Measurements from ENCODE around the gene CST11.
A peak's percentile ranks its signal among the peaks of the same experiment; 100 is the strongest.

CST11 gene

GRCh38 chr20:23410916-23411695 is 41.6 kb downstream of the CST11 start:
- TF ChIP-seq, protein P1, sequence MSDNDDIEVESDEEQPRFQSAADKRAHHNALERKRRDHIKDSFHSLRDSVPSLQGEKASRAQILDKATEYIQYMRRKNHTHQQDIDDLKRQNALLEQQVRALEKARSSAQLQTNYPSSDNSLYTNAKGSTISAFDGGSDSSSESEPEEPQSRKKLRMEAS (IDR thresholded peaks at IDR 0.05; ENCODE audit: low read depth, low read length), result no peak
- no peak for TF ChIP-seq CTCF (IDR thresholded peaks at IDR 0.05; ENCODE audit: low read depth, low read length)
- H3K4me3 ChIP-seq (ENCODE audit: low read depth, low read length), result no peak overlapping the region
- no peak for DNase-seq (ENCODE audit: low read depth)

GRCh38 chr20:23409800-23410199 is 42.9 kb downstream of the CST11 start:
- TF ChIP-seq POLR2A (IDR thresholded peaks at IDR 0.05; ENCODE audit: extremely low read depth, insufficient read length), result no peak
- TF ChIP-seq MYC (IDR thresholded peaks at IDR 0.05; ENCODE audit: low read depth, low read length), result no peak
- TF ChIP-seq, protein P1 (IDR thresholded peaks at IDR 0.05; ENCODE audit: low read depth, low read length), result no peak

GRCh38 chr20:23408957-23409356 is 43.7 kb downstream of the CST11 start:
- H3K4me3 ChIP-seq (ENCODE audit: low read depth, low read length), result no peak overlapping the region
- TF ChIP-seq, protein P1 (IDR thresholded peaks at IDR 0.05; ENCODE audit: low read depth, low read length), result no peak
- TF ChIP-seq CTCF (IDR thresholded peaks at IDR 0.05; ENCODE audit: low read depth, low read length) (no peak), MYC (IDR thresholded peaks at IDR 0.05; ENCODE audit: low read depth, low read length) (no peak)
- DNase-seq (ENCODE audit: low read depth), result no peak

More at GRCh38 chr20:23409800-23410199, 42.9 kb downstream of the CST11 start:
- H3K4me3 ChIP-seq (ENCODE audit: low read depth, low read length), result no peak overlapping the region
- DNase-seq (ENCODE audit: low read depth), result no peak

DNA sequence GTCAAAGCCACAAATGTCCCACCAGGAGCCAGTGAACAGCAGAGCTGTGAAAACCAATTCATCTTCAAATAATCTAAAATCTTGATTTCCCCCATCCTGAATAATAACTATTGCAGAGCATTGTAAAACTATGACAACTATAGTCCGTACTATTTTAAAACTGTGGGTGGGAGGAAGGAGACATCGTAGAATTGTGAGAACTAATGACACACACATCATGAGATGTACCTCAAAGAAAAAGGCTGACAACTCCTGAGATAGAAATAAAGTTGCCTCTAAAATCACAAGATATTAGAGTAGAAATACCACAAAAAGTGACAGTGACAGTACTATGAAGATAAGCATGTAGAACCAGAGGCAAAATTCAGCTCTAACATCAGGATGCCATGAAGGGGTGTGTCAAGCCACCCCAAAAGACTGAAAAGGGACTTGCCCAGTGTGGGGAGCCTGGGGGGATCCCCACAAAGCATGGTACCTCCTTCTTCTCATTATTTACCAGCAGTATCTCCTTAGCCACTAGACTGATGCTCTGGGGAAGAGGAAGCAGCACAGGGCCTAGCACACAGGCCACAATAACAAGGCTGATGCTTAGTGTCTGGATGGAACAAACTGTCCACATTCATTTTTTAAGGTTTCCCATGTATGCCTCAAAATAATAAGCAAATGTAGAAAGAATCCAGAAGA is 44.8 kb downstream of the CST11 start:
- no peak for DNase-seq (ENCODE audit: low read depth)
- no peak overlapping the region for H3K4me3 ChIP-seq (ENCODE audit: low read depth, low read length)
- TF ChIP-seq, protein P1 (IDR thresholded peaks at IDR 0.05; ENCODE audit: low read depth, low read length), result no peak
- TF ChIP-seq MYC (IDR thresholded peaks at IDR 0.05; ENCODE audit: low read depth, low read length), result no peak
- TF ChIP-seq POLR2A (IDR thresholded peaks at IDR 0.05; ENCODE audit: extremely low read depth, insufficient read length), result no peak

- no peak overlapping the region for H3K4me3 ChIP-seq (ENCODE audit: low read depth, low read length)
- TF ChIP-seq, protein P1 (IDR thresholded peaks at IDR 0.05; ENCODE audit: low read depth, low read length), result no peak
- TF ChIP-seq POLR2A (IDR thresholded peaks at IDR 0.05; ENCODE audit: extremely low read depth, insufficient read length) (no peak), MYC (IDR thresholded peaks at IDR 0.05; ENCODE audit: low read depth, low read length) (no peak), CTCF (IDR thresholded peaks at IDR 0.05; ENCODE audit: low read depth, low read length) (no peak)
- DNase-seq (ENCODE audit: low read depth), result no peak
Measured at GRCh38 chr20:23406880-23407279, 45.8 kb downstream of the CST11 start.

- DNase-seq (ENCODE audit: low read depth), result peak; percentile 16
- no peak overlapping the region for H3K4me3 ChIP-seq (ENCODE audit: low read depth, low read length)
- TF ChIP-seq, protein P1 (IDR thresholded peaks at IDR 0.05; ENCODE audit: low read depth, low read length), result no peak
- no peak for TF ChIP-seq MYC (IDR thresholded peaks at IDR 0.05; ENCODE audit: low read depth, low read length)
- TF ChIP-seq POLR2A (IDR thresholded peaks at IDR 0.05; ENCODE audit: extremely low read depth, insufficient read length), result no peak
- TF ChIP-seq CTCF (IDR thresholded peaks at IDR 0.05; ENCODE audit: low read depth, low read length), result no peak
Measured at GRCh38 chr20:23404196-23404595, 48.5 kb downstream of the CST11 start.
